ENCODE data around the gene MID1. TPM values are rescaled to one million over a fixed set of nuclear protein-coding genes. Genes with fewer than 3 reads are reported as not detected.

The MID1 gene
- total RNA-seq, 4 donors from 2014 or later, result 6.7 to 17.7 (median 10.9) TPM

DNA sequence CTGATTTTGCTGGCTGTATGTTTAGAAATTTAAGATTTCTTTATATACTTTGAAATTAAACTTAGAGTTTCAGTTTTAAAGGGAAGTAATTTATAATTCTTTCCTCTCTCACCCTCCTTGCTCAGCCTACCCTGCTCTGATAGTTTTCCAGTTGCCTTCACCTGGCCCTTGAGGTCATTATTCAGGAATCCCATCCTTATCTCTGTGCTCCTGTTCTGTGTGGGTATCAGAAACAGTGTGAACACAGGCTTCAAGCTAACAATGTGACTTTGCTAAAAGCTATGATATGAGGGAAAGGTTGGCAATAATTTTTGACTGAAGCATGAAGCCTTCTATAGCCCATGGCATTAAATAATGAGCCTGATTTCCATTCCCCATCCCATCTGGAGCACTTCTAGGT lies 128.1 kb downstream of the MID1 start:
- DNase-seq (ENCODE audit: low spot score in 2 of 2), result no peak
- H3K27me3 ChIP-seq, result no peaks in the 10 kb centered on the region
- no peak overlapping the region for H3K27ac ChIP-seq
- H3K36me3 ChIP-seq, result no peaks in the 10 kb centered on the region
- H3K9me3 ChIP-seq, result no peaks in the 10 kb centered on the region
- H3K4me3 ChIP-seq, result no peak overlapping the region
- H3K4me1 ChIP-seq, result no peaks in the 10 kb centered on the region
- TF ChIP-seq POLR2A (IDR thresholded peaks at IDR 0.05) (no peak), EP300 (IDR thresholded peaks at IDR 0.05) (no peak)
- TF ChIP-seq, protein P1, sequence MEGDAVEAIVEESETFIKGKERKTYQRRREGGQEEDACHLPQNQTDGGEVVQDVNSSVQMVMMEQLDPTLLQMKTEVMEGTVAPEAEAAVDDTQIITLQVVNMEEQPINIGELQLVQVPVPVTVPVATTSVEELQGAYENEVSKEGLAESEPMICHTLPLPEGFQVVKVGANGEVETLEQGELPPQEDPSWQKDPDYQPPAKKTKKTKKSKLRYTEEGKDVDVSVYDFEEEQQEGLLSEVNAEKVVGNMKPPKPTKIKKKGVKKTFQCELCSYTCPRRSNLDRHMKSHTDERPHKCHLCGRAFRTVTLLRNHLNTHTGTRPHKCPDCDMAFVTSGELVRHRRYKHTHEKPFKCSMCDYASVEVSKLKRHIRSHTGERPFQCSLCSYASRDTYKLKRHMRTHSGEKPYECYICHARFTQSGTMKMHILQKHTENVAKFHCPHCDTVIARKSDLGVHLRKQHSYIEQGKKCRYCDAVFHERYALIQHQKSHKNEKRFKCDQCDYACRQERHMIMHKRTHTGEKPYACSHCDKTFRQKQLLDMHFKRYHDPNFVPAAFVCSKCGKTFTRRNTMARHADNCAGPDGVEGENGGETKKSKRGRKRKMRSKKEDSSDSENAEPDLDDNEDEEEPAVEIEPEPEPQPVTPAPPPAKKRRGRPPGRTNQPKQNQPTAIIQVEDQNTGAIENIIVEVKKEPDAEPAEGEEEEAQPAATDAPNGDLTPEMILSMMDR (IDR thresholded peaks at IDR 0.05), result no peak

DNA sequence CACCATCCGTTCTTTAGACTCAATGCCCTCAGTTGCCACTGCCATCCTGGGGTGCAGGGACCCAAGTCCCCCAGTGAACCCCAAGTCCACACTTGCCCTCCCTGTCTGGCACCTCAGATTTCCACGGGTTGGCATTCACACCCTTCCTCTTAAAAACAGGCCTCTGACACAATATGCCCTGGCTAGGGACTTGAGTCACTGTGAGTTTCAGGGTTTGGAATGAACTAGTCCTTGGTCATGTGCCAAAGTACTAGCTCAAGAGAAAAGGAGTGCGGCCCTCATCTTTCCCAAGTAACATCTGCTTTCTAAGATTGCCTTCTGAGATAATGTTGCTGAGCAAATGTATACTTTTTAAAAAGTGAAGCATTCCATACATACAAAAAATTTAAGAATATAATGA lies 134.0 kb downstream of the MID1 start:
- no peaks in the 10 kb centered on the region for H3K36me3 ChIP-seq
- H3K4me3 ChIP-seq, result no peak overlapping the region
- H3K9me3 ChIP-seq, result no peaks in the 10 kb centered on the region
- H3K27ac ChIP-seq, result peak overlapping the region in 2 of 4 donors; percentile 29 to 50
- WGBS, 2 donors, result 42 to 65% methylated on average over 3 of the region's 3 CpGs
- peak in 1 of 2 donors; percentile 9 for DNase-seq (ENCODE audit: low spot score in 2 of 2)
- TF ChIP-seq EP300 (IDR thresholded peaks at IDR 0.05), result no peak
- no peak for TF ChIP-seq POLR2A (IDR thresholded peaks at IDR 0.05)
- TF ChIP-seq, protein P1 (IDR thresholded peaks at IDR 0.05), result no peak
- peaks cover 0 to 19% (median 0%) of the 10 kb centered on the region in 4 donors for H3K4me1 ChIP-seq
- no peaks in the 10 kb centered on the region for H3K27me3 ChIP-seq

DNA sequence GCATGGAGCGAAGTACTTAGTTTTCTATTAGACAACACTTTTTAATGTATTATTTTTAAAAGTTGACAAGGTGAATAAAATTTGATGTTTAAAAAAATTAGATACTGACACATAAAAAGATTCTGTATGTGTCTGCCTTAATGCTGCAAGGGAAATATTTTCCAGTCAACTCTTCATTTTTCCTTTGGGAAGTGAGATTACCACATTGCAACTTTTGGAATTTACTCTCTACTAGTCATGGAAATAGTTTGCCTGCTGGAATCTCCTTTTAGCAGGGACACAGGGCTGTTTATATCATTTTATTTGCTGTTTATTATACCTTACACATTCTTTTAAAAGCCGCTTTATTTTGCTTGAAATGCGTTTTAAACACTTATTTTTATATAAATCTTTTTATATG lies 135.1 kb downstream of the MID1 start:
- 74 to 81% methylated on average over 3 of the region's 3 CpGs for WGBS, 2 donors
- peaks cover 0 to 19% (median 0%) of the 10 kb centered on the region in 4 donors for H3K4me1 ChIP-seq
- no peak for TF ChIP-seq POLR2A (IDR thresholded peaks at IDR 0.05)
- TF ChIP-seq EP300 (IDR thresholded peaks at IDR 0.05), result no peak
- TF ChIP-seq, protein P1 (IDR thresholded peaks at IDR 0.05), result no peak
- no peaks in the 10 kb centered on the region for H3K9me3 ChIP-seq
- DNase-seq (ENCODE audit: low spot score in 2 of 2), result no peak
- no peak overlapping the region for H3K4me3 ChIP-seq
- H3K36me3 ChIP-seq, result no peaks in the 10 kb centered on the region
- H3K27me3 ChIP-seq, result no peaks in the 10 kb centered on the region
- peak overlapping the region in 1 of 4 donors; percentile 29 for H3K27ac ChIP-seq

DNA sequence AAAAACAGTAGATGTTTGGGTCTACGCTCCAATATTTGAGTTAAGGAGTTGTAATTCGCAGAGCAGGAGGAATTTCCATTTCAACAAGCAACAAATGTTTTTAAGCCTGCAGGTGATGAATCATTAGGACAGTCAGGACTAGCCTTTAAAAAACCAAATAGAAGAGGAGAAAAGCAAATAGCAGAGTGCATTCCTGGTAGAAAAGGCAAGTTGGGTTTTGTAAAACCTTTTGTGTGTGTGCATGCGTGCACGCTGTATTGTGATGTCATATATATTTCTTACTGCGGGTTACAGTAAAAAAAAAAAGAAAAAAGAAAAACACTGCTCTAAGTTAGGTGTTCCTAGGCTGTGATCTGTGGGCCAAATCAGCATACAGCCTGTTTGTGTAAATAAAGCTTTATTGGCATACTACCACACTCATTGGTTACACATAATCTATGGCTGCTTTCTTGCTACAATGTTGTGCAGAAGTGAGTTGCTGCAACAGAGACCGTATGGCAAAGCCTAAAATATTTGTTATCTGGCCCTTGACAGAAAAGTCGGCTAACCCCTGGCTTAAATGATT lies 135.6 kb downstream of the MID1 start:
- TF ChIP-seq EP300 (IDR thresholded peaks at IDR 0.05), result no peak
- TF ChIP-seq, protein P1 (IDR thresholded peaks at IDR 0.05), result no peak
- TF ChIP-seq POLR2A (IDR thresholded peaks at IDR 0.05), result no peak
- 66 to 77% methylated on average over 7 of the region's 7 CpGs for WGBS, 2 donors
- H3K27ac ChIP-seq, result no peak overlapping the region
- H3K27me3 ChIP-seq, result no peaks in the 10 kb centered on the region
- H3K36me3 ChIP-seq, result no peaks in the 10 kb centered on the region
- H3K9me3 ChIP-seq, result no peaks in the 10 kb centered on the region
- peaks cover 0 to 19% (median 0%) of the 10 kb centered on the region in 4 donors for H3K4me1 ChIP-seq
- H3K4me3 ChIP-seq, result no peak overlapping the region
- DNase-seq (ENCODE audit: low spot score in 2 of 2), result no peak

DNA sequence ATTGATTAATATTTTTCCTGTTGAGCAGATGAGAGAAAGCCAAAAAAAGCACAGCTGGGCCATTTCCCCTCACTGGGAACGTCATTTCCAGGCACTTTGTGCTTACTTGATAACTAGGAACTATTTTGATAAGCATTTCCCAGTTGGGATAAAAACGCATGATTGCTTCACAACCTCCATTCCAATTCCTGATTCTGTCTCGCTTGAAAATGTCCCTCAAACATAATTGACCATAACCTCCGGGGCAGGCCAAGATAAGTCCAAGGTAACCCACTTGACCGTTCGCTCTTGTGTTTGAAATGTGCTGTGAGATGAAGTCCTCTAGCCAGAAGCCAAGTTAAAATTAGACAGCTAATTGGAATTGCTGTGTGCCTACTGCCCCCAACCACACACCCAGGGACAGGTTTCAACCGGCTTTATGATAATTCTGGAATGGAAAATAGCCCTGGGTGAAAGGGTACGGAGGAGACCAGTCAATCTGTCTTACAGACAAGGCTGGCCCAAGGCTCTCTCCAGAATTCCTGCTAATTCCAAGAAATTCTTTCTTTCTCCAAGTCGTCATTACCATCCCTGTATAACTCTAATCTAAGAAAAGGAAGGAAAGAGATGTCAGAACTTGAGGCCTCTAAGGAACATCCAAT lies 137.1 kb downstream of the MID1 start:
- H3K36me3 ChIP-seq, result no peaks in the 10 kb centered on the region
- TF ChIP-seq, protein P1 (IDR thresholded peaks at IDR 0.05), result no peak
- TF ChIP-seq EP300 (IDR thresholded peaks at IDR 0.05) (peak; percentile 24 to 68), POLR2A (IDR thresholded peaks at IDR 0.05) (no peak)
- no peaks in the 10 kb centered on the region for H3K27me3 ChIP-seq
- DNase-seq (ENCODE audit: low spot score in 2 of 2), result peak in 1 of 2 donors; percentile 10
- peak overlapping the region in 3 of 4 donors; percentile 23 to 76 (median 71) for H3K27ac ChIP-seq
- H3K4me3 ChIP-seq, result no peak overlapping the region
- WGBS, 2 donors, result 55 to 56% methylated on average over 9 of the region's 9 CpGs
- peaks cover 0 to 19% (median 0%) of the 10 kb centered on the region in 4 donors for H3K4me1 ChIP-seq
- H3K9me3 ChIP-seq, result no peaks in the 10 kb centered on the region

Measured in tibial nerve (tissue), 4 donors.